Measurements from ENCODE around the gene QTRT2. TPM values are rescaled to one million over a fixed set of nuclear protein-coding genes. Genes with fewer than 3 reads are reported as not detected.

The QTRT2 gene
- total and polyA plus RNA-seq, 10 of the 15 experiments (the other 5 are each of a cell fraction or from before 2014, with no cell fraction given), result 17.8 to 42.3 (median 28.7) TPM

DNA sequence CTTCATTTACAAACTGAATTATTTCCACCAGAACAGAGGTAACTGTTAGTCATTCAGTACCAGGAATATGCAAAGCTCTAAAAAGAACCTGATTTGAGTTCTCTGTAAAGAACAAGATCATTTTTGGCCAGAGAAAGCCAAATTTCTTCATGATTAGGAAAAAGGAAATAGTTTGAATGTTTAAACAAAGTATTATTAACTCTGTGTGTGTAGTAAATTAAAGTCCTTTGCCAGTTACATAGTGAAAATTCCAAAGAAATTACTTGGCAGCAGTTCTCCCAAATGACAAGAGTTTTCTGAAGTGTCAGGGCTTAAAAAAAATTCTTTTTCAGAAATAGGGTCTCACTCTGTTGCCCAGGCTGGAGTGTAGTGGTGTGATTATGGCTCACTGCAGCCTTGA is 24.5 kb downstream of the QTRT2 start:
- Histone ChIP-seq H3K4me3 (no peak overlapping the region), H3K79me2 (ENCODE audit: control insufficient read depth, insufficient read depth, low read length) (no peaks in the 10 kb centered on the region), H3K27ac (ENCODE audit: control insufficient read depth, insufficient read depth) (no peak overlapping the region), H3K9me3 (replicated peaks; ENCODE audit: control insufficient read depth, insufficient read depth, low read length) (no peaks in the 10 kb centered on the region), H2AFZ (ENCODE audit: control insufficient read depth, low read depth, low read length) (no peak overlapping the region), H3K4me1 (ENCODE audit: control insufficient read depth, insufficient read depth, low read length) (no peaks in the 10 kb centered on the region), H3K36me3 (ENCODE audit: control insufficient read depth in 2 of 2, insufficient read depth in 2 of 2, low read length in 1 of 2) (peaks cover 12 to 30% of the 10 kb centered on the region in 2 experiments), H3K9ac (ENCODE audit: control insufficient read depth, insufficient read depth, low read length) (no peak overlapping the region), H3K4me2 (ENCODE audit: control insufficient read depth, insufficient read depth) (no peak overlapping the region), H4K20me1 (ENCODE audit: control insufficient read depth, insufficient read depth) (no peaks in the 10 kb centered on the region), H3K27me3 (replicated peaks in 1 of 2; ENCODE audit: control insufficient read depth in 2 of 2, insufficient read depth in 2 of 2, low read length in 1 of 2) (no peaks in the 10 kb centered on the region)
- BruUV-seq (replicated peaks), result no TSS peak
- CTCF ChIA-PET, result interaction anchor here (0.7 to 1.1 kb wide), 2 partner anchors 18 to 337 kb away, joined by 3 to 6 read pairs; no protein-coding TSS in a partner anchor
- POLR2A ChIA-PET, result no interaction called here
- SMC1A ChIA-PET (ENCODE audit: uncharacterized antibody, unreplicated experiment), result no interaction called here
- no peak for TF ChIP-seq RCOR1 (conservative IDR thresholded peaks at IDR 0.05; ENCODE audit: low read depth, low read length)
- RAD21 ChIA-PET (ENCODE audit: unreplicated experiment), result no interaction called here
- intact Hi-C loops (cut with micrococcal nuclease; ENCODE audit: unreplicated experiment), result no loop called here
- no peak for ATAC-seq
- in situ Hi-C loops (cut with MboI), result no loop called here
- no peak for DNase-seq (ENCODE audit: low read depth, low spot score)
- no peak for FAIRE-seq

DNA sequence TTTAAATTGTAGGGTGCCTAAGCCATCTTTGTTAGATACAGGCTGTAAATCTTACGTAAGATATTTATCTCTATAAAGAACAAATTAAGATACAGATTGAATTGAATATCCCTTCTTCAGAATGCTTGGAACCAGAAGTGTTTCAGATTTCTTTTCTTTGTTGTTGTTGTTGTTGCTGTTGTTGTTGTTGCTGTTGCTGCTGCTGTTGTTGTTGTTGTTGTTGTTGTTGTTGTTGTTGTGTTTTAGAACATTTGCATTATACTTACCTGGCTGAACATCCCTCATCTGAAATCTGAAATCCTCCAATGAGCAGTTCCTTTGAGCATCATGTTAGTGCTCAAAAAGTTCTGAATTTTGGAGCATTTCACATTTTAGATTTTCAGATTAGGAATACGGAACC is 26.6 kb downstream of the QTRT2 start:
- no peak for DNase-seq (ENCODE audit: low read depth, low spot score)
- POLR2A ChIA-PET, result no interaction called here
- no peak overlapping the region for H3K4me2 ChIP-seq (ENCODE audit: control insufficient read depth, insufficient read depth)
- H3K27ac ChIP-seq (ENCODE audit: control insufficient read depth, insufficient read depth), result no peak overlapping the region
- SMC1A ChIA-PET (ENCODE audit: uncharacterized antibody, unreplicated experiment), result no interaction called here
- CTCF ChIA-PET, result no interaction called here
- ATAC-seq, result no peak
- H3K27me3 ChIP-seq (replicated peaks in 1 of 2; ENCODE audit: control insufficient read depth in 2 of 2, insufficient read depth in 2 of 2, low read length in 1 of 2), result no peaks in the 10 kb centered on the region
- H3K9ac ChIP-seq (ENCODE audit: control insufficient read depth, insufficient read depth, low read length), result no peak overlapping the region
- no TSS peak for BruUV-seq (replicated peaks)
- RAD21 ChIA-PET (ENCODE audit: unreplicated experiment), result no interaction called here
- in situ Hi-C loops (cut with MboI) (no loop called here), intact Hi-C loops (cut with micrococcal nuclease; ENCODE audit: unreplicated experiment) (no loop called here)
- peaks cover 15 to 24% of the 10 kb centered on the region in 2 experiments for H3K36me3 ChIP-seq (ENCODE audit: control insufficient read depth in 2 of 2, insufficient read depth in 2 of 2, low read length in 1 of 2)
- 91% methylated on average over 2 of the region's 2 CpGs for WGBS (ENCODE audit: insufficient coverage, insufficient replicate concordance, low lambda C conversion rate, missing lambda C conversion rate)
- H3K4me1 ChIP-seq (ENCODE audit: control insufficient read depth, insufficient read depth, low read length), result no peaks in the 10 kb centered on the region
- H3K9me3 ChIP-seq (replicated peaks; ENCODE audit: control insufficient read depth, insufficient read depth, low read length), result no peaks in the 10 kb centered on the region
- no peak for TF ChIP-seq IKZF1 (conservative IDR thresholded peaks at IDR 0.05)
- TF ChIP-seq, protein P1, sequence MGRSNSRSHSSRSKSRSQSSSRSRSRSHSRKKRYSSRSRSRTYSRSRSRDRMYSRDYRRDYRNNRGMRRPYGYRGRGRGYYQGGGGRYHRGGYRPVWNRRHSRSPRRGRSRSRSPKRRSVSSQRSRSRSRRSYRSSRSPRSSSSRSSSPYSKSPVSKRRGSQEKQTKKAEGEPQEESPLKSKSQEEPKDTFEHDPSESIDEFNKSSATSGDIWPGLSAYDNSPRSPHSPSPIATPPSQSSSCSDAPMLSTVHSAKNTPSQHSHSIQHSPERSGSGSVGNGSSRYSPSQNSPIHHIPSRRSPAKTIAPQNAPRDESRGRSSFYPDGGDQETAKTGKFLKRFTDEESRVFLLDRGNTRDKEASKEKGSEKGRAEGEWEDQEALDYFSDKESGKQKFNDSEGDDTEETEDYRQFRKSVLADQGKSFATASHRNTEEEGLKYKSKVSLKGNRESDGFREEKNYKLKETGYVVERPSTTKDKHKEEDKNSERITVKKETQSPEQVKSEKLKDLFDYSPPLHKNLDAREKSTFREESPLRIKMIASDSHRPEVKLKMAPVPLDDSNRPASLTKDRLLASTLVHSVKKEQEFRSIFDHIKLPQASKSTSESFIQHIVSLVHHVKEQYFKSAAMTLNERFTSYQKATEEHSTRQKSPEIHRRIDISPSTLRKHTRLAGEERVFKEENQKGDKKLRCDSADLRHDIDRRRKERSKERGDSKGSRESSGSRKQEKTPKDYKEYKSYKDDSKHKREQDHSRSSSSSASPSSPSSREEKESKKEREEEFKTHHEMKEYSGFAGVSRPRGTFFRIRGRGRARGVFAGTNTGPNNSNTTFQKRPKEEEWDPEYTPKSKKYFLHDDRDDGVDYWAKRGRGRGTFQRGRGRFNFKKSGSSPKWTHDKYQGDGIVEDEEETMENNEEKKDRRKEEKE (IDR thresholded peaks at IDR 0.05), result no peak
- TF ChIP-seq, protein P2, sequence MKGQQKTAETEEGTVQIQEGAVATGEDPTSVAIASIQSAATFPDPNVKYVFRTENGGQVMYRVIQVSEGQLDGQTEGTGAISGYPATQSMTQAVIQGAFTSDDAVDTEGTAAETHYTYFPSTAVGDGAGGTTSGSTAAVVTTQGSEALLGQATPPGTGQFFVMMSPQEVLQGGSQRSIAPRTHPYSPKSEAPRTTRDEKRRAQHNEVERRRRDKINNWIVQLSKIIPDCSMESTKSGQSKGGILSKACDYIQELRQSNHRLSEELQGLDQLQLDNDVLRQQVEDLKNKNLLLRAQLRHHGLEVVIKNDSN (IDR thresholded peaks at IDR 0.05; ENCODE audit: borderline replicate concordance, extremely low read length, insufficient read depth, low read depth, low read length), result no peak
- no peak for TF ChIP-seq MXI1 (IDR thresholded peaks at IDR 0.05; ENCODE audit: low read depth, low read length)
- no peak for TF ChIP-seq NFIC (IDR thresholded peaks at IDR 0.05; ENCODE audit: low read depth, low read length)
- TF ChIP-seq, protein P3, sequence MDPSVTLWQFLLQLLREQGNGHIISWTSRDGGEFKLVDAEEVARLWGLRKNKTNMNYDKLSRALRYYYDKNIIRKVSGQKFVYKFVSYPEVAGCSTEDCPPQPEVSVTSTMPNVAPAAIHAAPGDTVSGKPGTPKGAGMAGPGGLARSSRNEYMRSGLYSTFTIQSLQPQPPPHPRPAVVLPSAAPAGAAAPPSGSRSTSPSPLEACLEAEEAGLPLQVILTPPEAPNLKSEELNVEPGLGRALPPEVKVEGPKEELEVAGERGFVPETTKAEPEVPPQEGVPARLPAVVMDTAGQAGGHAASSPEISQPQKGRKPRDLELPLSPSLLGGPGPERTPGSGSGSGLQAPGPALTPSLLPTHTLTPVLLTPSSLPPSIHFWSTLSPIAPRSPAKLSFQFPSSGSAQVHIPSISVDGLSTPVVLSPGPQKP (IDR thresholded peaks at IDR 0.05; ENCODE audit: low read depth, low read length), result no peak
- no peak for TF ChIP-seq MEF2B (IDR thresholded peaks at IDR 0.05; ENCODE audit: partially characterized antibody, poor library complexity, severe bottlenecking)
- TF ChIP-seq ZNF217 (IDR thresholded peaks at IDR 0.05), result no peak
- TF ChIP-seq, protein P4, sequence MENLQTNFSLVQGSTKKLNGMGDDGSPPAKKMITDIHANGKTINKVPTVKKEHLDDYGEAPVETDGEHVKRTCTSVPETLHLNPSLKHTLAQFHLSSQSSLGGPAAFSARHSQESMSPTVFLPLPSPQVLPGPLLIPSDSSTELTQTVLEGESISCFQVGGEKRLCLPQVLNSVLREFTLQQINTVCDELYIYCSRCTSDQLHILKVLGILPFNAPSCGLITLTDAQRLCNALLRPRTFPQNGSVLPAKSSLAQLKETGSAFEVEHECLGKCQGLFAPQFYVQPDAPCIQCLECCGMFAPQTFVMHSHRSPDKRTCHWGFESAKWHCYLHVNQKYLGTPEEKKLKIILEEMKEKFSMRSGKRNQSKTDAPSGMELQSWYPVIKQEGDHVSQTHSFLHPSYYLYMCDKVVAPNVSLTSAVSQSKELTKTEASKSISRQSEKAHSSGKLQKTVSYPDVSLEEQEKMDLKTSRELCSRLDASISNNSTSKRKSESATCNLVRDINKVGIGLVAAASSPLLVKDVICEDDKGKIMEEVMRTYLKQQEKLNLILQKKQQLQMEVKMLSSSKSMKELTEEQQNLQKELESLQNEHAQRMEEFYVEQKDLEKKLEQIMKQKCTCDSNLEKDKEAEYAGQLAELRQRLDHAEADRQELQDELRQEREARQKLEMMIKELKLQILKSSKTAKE (IDR thresholded peaks at IDR 0.05; ENCODE audit: low read depth, poor library complexity, severe bottlenecking), result no peak
- TF ChIP-seq NR2C2 (IDR thresholded peaks at IDR 0.05; ENCODE audit: borderline replicate concordance, control insufficient read depth, insufficient read length, low read depth), result no peak
- no peaks in the 10 kb centered on the region for H4K20me1 ChIP-seq (ENCODE audit: control insufficient read depth, insufficient read depth)
- H3K79me2 ChIP-seq (ENCODE audit: control insufficient read depth, insufficient read depth, low read length), result no peaks in the 10 kb centered on the region
- no peak overlapping the region for H3K4me3 ChIP-seq
- H2AFZ ChIP-seq (ENCODE audit: control insufficient read depth, low read depth, low read length), result no peak overlapping the region
- no peak for FAIRE-seq

All from GM12878 (cell line).